Activated CD4-positive, CD25-positive, alpha-beta regulatory T cell treated with anti-CD3 and anti-CD28 coated beads, Interleukin-2, amount 50 U/mL, for 72 hours (primary cell): ENCODE measurements around the gene NHLRC1.
"Not testable (repeated sequence)": the region's sequence is repeated elsewhere in the genome, so short reads cannot be mapped to it uniquely, and the experiment has no call there.

Experiments
- DNase-seq: peaks from one replicate; pipeline ENCODE4 v3.0.0; 2021

The NHLRC1 gene

GRCh38 chr6:18122128-18123093, at the start of gene NHLRC1:
NHLRC1 (minus strand) TSS chr6:18122677; CDS start chr6:18122606, 71 bp downstream.
- peak; percentile 80 for DNase-seq

DNA sequence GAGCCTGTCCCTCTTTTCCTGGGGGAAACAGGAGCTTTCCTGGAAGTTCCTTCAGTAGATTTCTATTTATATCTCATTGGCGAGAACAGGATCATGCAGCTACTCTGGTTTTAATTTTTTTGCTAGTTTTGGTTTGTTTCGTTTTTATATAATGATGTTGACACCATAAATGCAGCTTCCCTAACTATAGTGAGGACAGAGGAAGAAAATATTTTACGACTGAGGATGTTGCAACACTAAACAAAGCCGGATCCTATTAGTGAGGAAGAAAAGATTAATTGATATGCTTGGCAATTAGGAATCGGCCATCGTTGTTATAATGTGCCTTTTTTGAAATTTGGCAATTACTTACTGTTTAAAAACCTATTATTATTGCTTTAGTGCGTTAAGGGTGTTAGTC, 49.4 kb upstream of the NHLRC1 start:
- DNase-seq, result no peak

- no peak for DNase-seq
Measured at GRCh38 chr6:18168264-18168663, 45.8 kb upstream of the NHLRC1 start.

- DNase-seq, result no peak
Measured at GRCh38 chr6:18166312-18167036, 44.0 kb upstream of the NHLRC1 start.

DNA sequence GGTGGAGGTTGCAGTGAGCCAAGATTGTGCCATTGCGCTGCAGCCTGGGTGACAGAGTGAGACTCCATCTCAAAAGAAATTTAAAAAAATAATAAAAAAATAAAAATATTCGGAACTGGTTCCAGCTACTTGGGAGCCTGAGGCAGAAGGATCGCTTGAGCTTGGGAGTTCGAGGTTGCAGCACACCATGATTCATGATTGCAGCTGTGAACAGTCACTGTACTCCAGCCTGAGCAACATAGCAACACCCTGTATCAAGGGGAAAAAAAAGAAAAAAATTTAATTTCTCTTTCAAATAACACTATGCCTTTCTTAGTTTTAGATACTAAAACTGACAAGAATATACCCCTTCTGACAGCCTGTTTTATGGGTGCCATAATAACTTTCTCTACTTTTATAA, 43.3 kb upstream of the NHLRC1 start:
- no peak for DNase-seq

- no peak for DNase-seq
Measured at GRCh38 chr6:18162401-18162800, 39.9 kb upstream of the NHLRC1 start.

DNA sequence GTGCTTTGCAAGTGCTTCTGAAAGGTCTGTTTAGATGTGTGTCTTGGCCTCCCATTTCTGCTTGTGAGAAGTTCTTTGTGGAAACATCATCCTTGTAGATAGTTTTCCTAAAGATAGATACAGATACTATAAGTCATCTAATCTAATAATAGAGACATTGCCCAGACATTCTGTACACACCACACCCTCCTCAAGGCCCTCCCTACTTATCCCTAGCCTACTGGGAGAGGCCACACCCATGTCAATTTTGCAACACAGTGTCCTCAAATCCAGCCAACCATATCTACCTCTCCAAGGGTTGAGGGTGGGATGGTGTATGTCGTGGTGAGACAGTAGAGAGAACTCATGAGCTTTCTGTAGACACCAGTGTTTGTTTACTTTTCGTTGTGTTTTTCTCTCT, 39.0 kb upstream of the NHLRC1 start:
- no peak for DNase-seq

- DNase-seq, result no peak
Measured at GRCh38 chr6:18160911-18161310, 38.4 kb upstream of the NHLRC1 start.

GRCh38 chr6:18155864-18156421, 33.5 kb upstream of the NHLRC1 start:
- no peak for DNase-seq

GRCh38 chr6:18155150-18155863, 32.8 kb upstream of the NHLRC1 start, which contains the start of gene KDM1B:
KDM1B (plus strand) TSS chr6:18155422; CDS start chr6:18159896, 4,474 bp downstream.
- peak; percentile 98 for DNase-seq

DNA sequence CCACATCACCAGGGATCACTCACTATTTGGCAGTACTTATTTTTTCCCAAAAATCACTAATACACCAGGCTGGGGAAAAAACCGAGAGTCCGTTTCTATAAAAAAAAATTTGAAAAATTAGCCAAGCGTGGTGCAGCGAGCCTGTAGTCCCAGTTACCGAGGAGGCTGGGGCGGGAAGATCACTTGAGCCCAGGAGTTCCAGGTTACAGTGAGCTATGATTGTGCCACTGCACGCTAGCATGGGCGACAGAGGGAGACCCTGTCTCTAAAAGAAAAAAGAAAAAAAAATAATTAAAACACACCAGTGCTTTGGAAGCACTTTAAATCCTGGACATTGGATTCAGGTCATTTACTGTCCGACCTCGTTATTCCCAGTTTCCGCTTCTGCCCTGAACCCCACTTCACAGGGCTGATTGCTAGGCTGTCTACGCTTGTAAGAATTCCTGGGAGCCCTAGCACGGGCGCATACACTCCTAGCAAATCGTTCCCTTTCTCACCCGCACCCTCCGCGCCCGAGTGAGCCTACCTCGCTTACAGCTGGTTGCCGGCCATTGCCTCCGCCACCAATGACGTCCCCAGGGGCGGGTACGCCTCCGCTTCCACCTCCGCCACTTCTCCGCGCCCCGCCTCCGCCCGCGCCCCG, 32.2 kb upstream of the NHLRC1 start, which contains the start of gene TPMT:
Gene TPMT (minus strand): TSS at position 571 of the 643 bp plus-strand sequence. CDS start 5,950 bp downstream, outside the sequence.
- DNase-seq, result no peak

DNA sequence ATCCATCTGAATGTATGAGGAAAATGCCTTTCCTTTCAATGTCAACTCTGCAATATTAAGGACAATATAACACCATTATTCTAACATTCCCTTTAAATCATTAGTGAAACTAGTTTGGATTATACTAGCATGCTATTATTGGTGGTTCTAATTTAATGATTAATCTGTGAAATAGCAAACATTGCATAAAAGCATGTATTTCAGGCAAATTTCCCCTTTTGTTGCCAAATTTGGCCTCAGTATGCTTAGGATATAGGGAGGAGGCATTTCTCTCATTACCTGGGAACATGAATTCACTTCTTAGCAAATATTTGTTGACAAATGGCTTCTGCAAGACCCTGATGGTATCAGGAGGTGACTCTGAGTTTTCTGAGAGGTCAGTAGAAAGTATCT, 30.8 kb upstream of the NHLRC1 start:
- DNase-seq, result no peak

- DNase-seq, result no peak
Measured at GRCh38 chr6:18151801-18152200, 29.3 kb upstream of the NHLRC1 start.

- not testable (repeated sequence) for DNase-seq
Measured at GRCh38 chr6:18151391-18151790, 28.9 kb upstream of the NHLRC1 start.

GRCh38 chr6:18148304-18149025, 26.0 kb upstream of the NHLRC1 start:
- no peak for DNase-seq

DNA sequence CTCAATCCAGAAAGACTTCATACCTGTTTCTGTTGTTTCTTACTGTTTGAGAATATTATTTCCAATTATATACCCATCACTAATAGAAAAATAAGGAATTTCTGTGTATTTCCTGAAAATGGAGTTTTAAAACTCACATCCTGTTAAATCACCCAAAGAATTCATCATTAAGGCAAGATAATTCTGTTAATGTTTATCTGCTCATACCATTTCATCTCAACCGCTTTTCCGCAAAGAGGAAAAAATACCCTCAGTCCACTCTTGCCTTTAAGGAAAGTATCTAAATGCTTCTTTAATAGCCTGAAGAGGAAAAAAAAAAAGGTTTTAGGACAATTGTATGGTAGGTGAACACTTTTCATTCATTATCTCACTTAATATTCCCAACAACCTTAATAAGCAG, 25.1 kb upstream of the NHLRC1 start:
- no peak for DNase-seq

GRCh38 chr6:18147160-18147559, 24.7 kb upstream of the NHLRC1 start:
- no peak for DNase-seq

DNA sequence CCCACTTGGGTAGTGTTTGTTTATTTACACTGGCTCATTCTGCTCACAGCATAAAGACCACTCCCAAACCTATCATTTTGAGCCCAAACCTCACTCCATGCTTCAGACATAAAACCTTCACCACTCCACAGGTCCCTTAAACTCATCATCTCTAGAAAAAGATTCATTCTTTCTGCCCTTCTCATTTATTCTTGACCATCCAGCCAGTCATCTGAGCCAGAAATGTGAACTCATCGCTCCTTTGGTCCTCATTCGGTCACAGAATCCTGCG, 20.0 kb upstream of the NHLRC1 start:
- DNase-seq, result no peak

DNA sequence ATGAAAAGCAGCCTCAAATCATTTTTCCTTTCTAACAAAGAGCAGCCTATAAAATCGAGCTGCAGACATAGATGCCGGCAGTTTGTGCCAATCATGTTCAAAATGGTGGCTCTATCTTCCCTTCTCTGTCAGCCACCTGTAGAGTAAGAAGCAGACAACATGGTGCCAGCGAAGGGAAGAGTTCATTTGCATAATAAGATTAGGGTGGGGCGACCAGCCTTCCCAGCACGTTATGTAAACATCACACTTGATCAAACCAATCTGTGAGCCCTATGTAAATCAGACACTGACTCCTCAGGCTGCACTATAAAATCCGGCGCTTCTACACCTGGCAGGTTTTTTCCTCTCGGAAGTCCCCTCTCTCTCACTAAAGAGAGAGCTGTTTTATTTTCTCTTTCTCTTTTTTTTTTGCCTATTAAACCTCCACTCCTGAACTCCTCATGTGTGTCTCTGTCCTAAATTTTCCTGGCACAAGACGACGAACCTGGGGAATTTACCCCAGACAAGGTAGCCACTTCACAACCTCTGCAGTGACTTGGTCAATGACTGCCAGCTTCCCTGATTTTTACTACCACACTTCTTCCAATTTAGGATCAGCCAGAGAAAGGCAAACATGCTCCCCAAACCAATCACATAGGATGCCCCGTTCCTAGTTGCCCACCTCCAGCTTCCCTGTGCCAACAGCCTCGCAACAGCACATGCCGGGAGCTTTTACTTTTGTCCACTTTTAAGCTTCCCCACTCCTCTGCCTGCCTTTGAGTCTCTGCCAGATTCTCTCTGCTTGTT, 19.5 kb upstream of the NHLRC1 start:
- DNase-seq, result no peak

GRCh38 chr6:18139935-18140621, 17.6 kb upstream of the NHLRC1 start:
- no peak for DNase-seq
